HG03442 (cell line): ENCODE measurements around the gene SLC13A5.

ENCODE experiments used
- ATAC-seq: cut with Tn5 transposase; IDR thresholded peaks from one replicate; pipeline ENCODE4 v1.9.1; 2021; ENCODE audit warnings: mild to moderate bottlenecking, moderate library complexity; ENCODE audit not compliant: unreplicated experiment

SLC13A5 gene

GRCh38 chr17:6684881-6685767, 28.0 kb downstream of the SLC13A5 start:
- ATAC-seq, result no peak

GRCh38 chr17:6684460-6684783, 28.7 kb downstream of the SLC13A5 start:
- no peak for ATAC-seq

- no peak for ATAC-seq
Measured at GRCh38 chr17:6683730-6684459, 29.3 kb downstream of the SLC13A5 start.

- no peak for ATAC-seq
Measured at GRCh38 chr17:6683081-6683684, 30.0 kb downstream of the SLC13A5 start.

GRCh38 chr17:6682339-6682738, 30.8 kb downstream of the SLC13A5 start:
- no peak for ATAC-seq

GRCh38 chr17:6681671-6682070, 31.5 kb downstream of the SLC13A5 start:
- no peak for ATAC-seq

GRCh38 chr17:6681176-6681575, 32.0 kb downstream of the SLC13A5 start:
- no peak for ATAC-seq

GRCh38 chr17:6679241-6679640, 33.9 kb downstream of the SLC13A5 start:
- ATAC-seq, result no peak

GRCh38 chr17:6677946-6678345, 35.2 kb downstream of the SLC13A5 start:
- ATAC-seq, result no peak

GRCh38 chr17:6677158-6677831, 35.9 kb downstream of the SLC13A5 start:
- no peak for ATAC-seq

GRCh38 chr17:6676802-6677157, 36.4 kb downstream of the SLC13A5 start:
- no peak for ATAC-seq

- ATAC-seq, result no peak
Measured at GRCh38 chr17:6675201-6675825, 37.9 kb downstream of the SLC13A5 start.

- no peak for ATAC-seq
Measured at GRCh38 chr17:6674586-6674985, 38.6 kb downstream of the SLC13A5 start.

GRCh38 chr17:6671431-6671830, 41.7 kb downstream of the SLC13A5 start:
- ATAC-seq, result no peak

GRCh38 chr17:6670999-6671398, 42.2 kb downstream of the SLC13A5 start:
- no peak for ATAC-seq

- ATAC-seq, result no peak
Measured at GRCh38 chr17:6670571-6670970, 42.6 kb downstream of the SLC13A5 start.

GRCh38 chr17:6669479-6670212, 43.5 kb downstream of the SLC13A5 start:
- no peak for ATAC-seq

- no peak for ATAC-seq
Measured at GRCh38 chr17:6668727-6669425, 44.3 kb downstream of the SLC13A5 start.

GRCh38 chr17:6668219-6668618, 45.0 kb downstream of the SLC13A5 start:
- ATAC-seq, result no peak

GRCh38 chr17:6667516-6667915, 45.7 kb downstream of the SLC13A5 start:
- no peak for ATAC-seq
